ENCODE results near the gene SERPINA3. TPM values are rescaled to one million over a fixed set of nuclear protein-coding genes. Genes with fewer than 3 reads are reported as not detected.

The SERPINA3 gene
- total and polyA plus RNA-seq, 2 of the 8 experiments (the other 6 are each of a cell fraction or from before 2014, with no cell fraction given), result not detected

DNA sequence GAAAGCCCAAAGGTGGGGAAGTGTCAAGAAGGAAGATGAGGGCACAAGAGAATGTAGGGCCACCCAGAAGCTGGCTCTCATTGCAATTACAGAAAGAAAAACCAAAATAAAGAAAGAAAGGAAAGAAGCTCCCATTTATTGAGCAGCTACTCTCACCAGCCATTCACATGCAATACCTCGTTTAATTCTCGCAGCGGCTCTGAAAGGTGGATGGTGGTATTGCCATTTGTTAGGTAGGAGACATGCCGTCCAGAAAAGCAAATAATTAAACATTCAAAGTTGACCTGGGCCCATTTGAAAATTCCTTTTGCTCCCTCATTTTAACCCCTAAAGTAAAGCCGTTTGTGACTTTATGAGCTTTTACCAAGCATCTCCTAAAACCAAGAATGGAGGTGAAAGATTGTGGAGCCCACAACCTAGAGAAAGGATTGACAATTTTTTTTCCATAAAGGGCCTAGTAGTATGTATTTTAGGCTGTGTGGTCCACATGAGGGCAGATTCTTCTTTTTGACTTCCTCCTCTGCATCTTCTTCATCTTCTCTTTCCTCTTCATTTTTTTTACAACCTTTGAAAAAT lies 5.3 kb downstream of the SERPINA3 start:
- Histone ChIP-seq H2BK5ac (ENCODE audit: low read depth, low read length) (no peak overlapping the region), H3K36me3 (ENCODE audit: control insufficient read depth in 2 of 4, insufficient read depth in 4 of 4, low read length in 3 of 4) (0 out of 8 replicates have a peak, but pooled peaks cover 0 to 2% (median 0%) of the 10 kb centered on the region in 4 experiments), H3K27ac (ENCODE audit: low read depth, low read length) (no peak overlapping the region), H4K91ac (replicated peaks; ENCODE audit: insufficient read length, low read length) (no peak overlapping the region), H3K4me3 (ENCODE audit: extremely low read depth in 1 of 4, insufficient read depth in 2 of 4, low read depth in 3 of 4, low read length in 4 of 4) (no peak overlapping the region), H4K20me1 (replicated peaks in 1 of 2; ENCODE audit: control insufficient read depth in 1 of 2, insufficient read depth in 2 of 2, low read length in 2 of 2) (no peaks in the 10 kb centered on the region), H2BK20ac (ENCODE audit: low read length) (no peak overlapping the region), H3K9ac (replicated peaks in 1 of 4; ENCODE audit: extremely low read depth in 1 of 4, low read depth in 3 of 4, low read length in 3 of 4) (no peak overlapping the region), H3K23ac (ENCODE audit: insufficient read length) (no peak overlapping the region), H3K4me1 (replicated peaks in 1 of 4; ENCODE audit: control insufficient read depth in 3 of 4, insufficient read depth in 4 of 4, low read length in 3 of 4) (no peaks in the 10 kb centered on the region; a peak in 1 of 7 replicates), H4K8ac (ENCODE audit: extremely low read depth, insufficient read depth, low read length) (no peak overlapping the region), H3K18ac (ENCODE audit: extremely low read depth, low read length) (no peak overlapping the region), H2AK5ac (ENCODE audit: low read depth, low read length) (no peak overlapping the region), H2AFZ (ENCODE audit: low read length) (no peak overlapping the region), H4K5ac (ENCODE audit: insufficient read length, low read depth, low read length) (no peak overlapping the region), H3K4me2 (ENCODE audit: insufficient read depth in 1 of 2, low read depth in 2 of 2, low read length in 2 of 2) (no peak overlapping the region), H2BK120ac (replicated peaks; ENCODE audit: low read depth, low read length) (no peak overlapping the region), H2BK12ac (ENCODE audit: low read depth, low read length) (no peak overlapping the region), H3K79me1 (ENCODE audit: low read depth, low read length) (no peaks in the 10 kb centered on the region), H3K23me2 (ENCODE audit: low read depth, low read length) (no peaks in the 10 kb centered on the region), H3K79me2 (ENCODE audit: control insufficient read depth in 1 of 2, insufficient read depth in 2 of 2, low read length in 2 of 2) (no peaks in the 10 kb centered on the region), H3K27me3 (replicated peaks in 1 of 4; ENCODE audit: control insufficient read depth in 3 of 4, extremely low read depth in 1 of 4, insufficient read depth in 3 of 4, low read length in 3 of 4) (no peaks in the 10 kb centered on the region), H3K4ac (replicated peaks; ENCODE audit: insufficient read length, low read depth, low read length) (no peak overlapping the region), H3K14ac (ENCODE audit: insufficient read length) (no peak overlapping the region), H3K56ac (replicated peaks; ENCODE audit: insufficient read length, low read depth, low read length) (no peak overlapping the region), H3K9me3 (ENCODE audit: insufficient read depth in 2 of 2, low read depth in 1 of 2, low read length in 1 of 2) (peaks cover 14 to 28% of the 10 kb centered on the region in 2 experiments), H2BK15ac (ENCODE audit: low read length) (no peak overlapping the region)
- CTCF ChIA-PET (ENCODE audit: partially characterized antibody), result interaction anchor here (1.2 to 1.3 kb wide), 2 partner anchors 18 to 73 kb away, joined by 3 read pairs; no protein-coding TSS in a partner anchor
- FAIRE-seq (no peak), DNase-seq (ENCODE audit: low read depth in 1 of 2, low spot score in 2 of 2) (no peak)
- WGBS, 2 experiments (ENCODE audit: extremely low coverage in 1 of 2, insufficient coverage in 1 of 2, insufficient read length in 1 of 2, insufficient replicate concordance in 2 of 2, low coverage in 1 of 2, low lambda C conversion rate in 2 of 2, missing lambda C conversion rate in 1 of 2), result 91% methylated on average over 5 of the region's 5 CpGs; no CpG with 5 or more reads in 1 of the 2 experiments
- POLR2A ChIA-PET (ENCODE audit: partially characterized antibody), result no interaction called here
- TF ChIP-seq, protein P1, sequence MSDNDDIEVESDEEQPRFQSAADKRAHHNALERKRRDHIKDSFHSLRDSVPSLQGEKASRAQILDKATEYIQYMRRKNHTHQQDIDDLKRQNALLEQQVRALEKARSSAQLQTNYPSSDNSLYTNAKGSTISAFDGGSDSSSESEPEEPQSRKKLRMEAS (IDR thresholded peaks at IDR 0.05), result no peak
- no peak for TF ChIP-seq CHD2 (IDR thresholded peaks at IDR 0.05; ENCODE audit: low read length)
- TF ChIP-seq BRCA1 (IDR thresholded peaks at IDR 0.05; ENCODE audit: low read depth, low read length), result no peak
- TF ChIP-seq CBX5 (IDR thresholded peaks at IDR 0.05; ENCODE audit: low read depth, low read length), result no peak
- no peak for TF ChIP-seq SP4 (IDR thresholded peaks at IDR 0.05; ENCODE audit: low read length)
- no peak for TF ChIP-seq POLR2AphosphoS5 (IDR thresholded peaks at IDR 0.05; ENCODE audit: low read depth, low read length)
